Subcutaneous adipose tissue (tissue), 4 donors: ENCODE measurements around the gene RFX7. TPM values are rescaled to one million over a fixed set of nuclear protein-coding genes. Genes with fewer than 3 reads are reported as not detected.

Experiments used
- CTCF ChIP-seq: fragments of 450-650 bp; IDR thresholded peaks from one replicate; pipeline ENCODE4 v1.5.1; 2016; ENCODE audit warnings: low read depth, mild to moderate bottlenecking, control low read depth, antibody characterized with exemption, moderate library complexity
- total RNA-seq, 4 donors: library from RNA; depleted of rRNA; stranded (reverse); fragments of >200 nt; gene quantifications; one replicate each; pipeline ENCODE4 v1.1.0, GENCODE V29; 2016

The RFX7 gene
- 10 to 100 TPM in 1 of 4 donors, 1 to 10 TPM in 3; 6.0 to 10.2 (median 8.3) TPM for total RNA-seq

GRCh38 chr15:56243163-56244037 lies at the start of gene RFX7:
TSS of gene RFX7 (minus strand) at chr15:56243879. CDS start at chr15:56243285, 594 bp downstream.
- TF ChIP-seq CTCF: no peak

- no peak for TF ChIP-seq CTCF
These were observed 49.1 kb upstream of the RFX7 start for GRCh38 chr15:56292546-56293316.

GRCh38 chr15:56291741-56292140 lies 48.1 kb upstream of the RFX7 start:
- TF ChIP-seq CTCF: no peak

- no peak for TF ChIP-seq CTCF
These were observed 42.5 kb upstream of the RFX7 start for GRCh38 chr15:56286213-56286612.

- TF ChIP-seq CTCF: no peak
These were observed 37.5 kb upstream of the RFX7 start for GRCh38 chr15:56281145-56281544.

GRCh38 chr15:56273724-56274123 lies 30.0 kb upstream of the RFX7 start:
- no peak for TF ChIP-seq CTCF

- TF ChIP-seq CTCF: no peak
These were observed 28.8 kb upstream of the RFX7 start for GRCh38 chr15:56272454-56272853.
